OCI-LY7 (cell line): ENCODE data around the gene POLR1D.

Experiments
- CTCF ChIP-seq: fragments of 200-600 bp; sonication (generic); conservative IDR thresholded peaks from 2 replicates; pipeline ENCODE4 v1.5.1; 2014; ENCODE audit warnings: mild to moderate bottlenecking, antibody characterized with exemption, low read length, moderate library complexity, mixed read lengths
- EZH2phosphoT487 ChIP-seq: fragments of 200-600 bp; sonication (generic); IDR thresholded peaks from 2 replicates; pipeline ENCODE4 v1.6.1; 2018; ENCODE audit warnings: low read depth, borderline replicate concordance, mild to moderate bottlenecking, mixed run types, antibody characterized with exemption, low read length, moderate library complexity, mixed read lengths

- no peak for TF ChIP-seq CTCF
- no peak for TF ChIP-seq EZH2phosphoT487
Observed at GRCh38 chr13:27621116-27621365, 651 bp upstream of the POLR1D start.
